SK-N-MC (cell line): ENCODE data around the gene CFAP69.

ENCODE experiments used
- EZH2 ChIP-seq: fragments of 200-600 bp; sonication (generic); IDR thresholded peaks from one replicate; pipeline ENCODE4 v1.6.1; 2017; ENCODE audit warnings: antibody characterized with exemption
- POLR2AphosphoS5 ChIP-seq: IDR thresholded peaks from 2 replicates; pipeline ENCODE4 v1.6.1; 2012; ENCODE audit warnings: mild to moderate bottlenecking, low read depth, low read length, borderline replicate concordance

DNA sequence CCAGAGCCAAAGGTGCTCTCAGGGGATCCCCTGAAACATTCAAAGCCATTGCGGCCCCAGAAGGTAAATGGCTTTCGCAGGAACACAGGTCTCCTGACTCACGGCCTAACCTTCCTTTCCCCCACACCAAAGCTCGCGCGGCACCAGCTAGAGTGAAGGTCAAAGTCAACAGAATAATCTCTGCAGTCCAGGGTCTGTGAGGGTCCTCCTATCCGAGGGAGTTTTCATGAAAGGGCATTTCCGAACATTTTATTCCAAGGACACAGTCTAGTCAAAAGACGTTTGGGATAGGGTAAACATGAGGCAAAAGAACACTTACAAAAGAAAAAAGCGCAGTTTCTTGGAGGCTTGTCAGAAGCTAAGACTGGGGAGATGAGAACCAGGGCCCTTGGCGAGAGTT lies 34.0 kb upstream of the CFAP69 start:
- TF ChIP-seq EZH2 (no peak), POLR2AphosphoS5 (no peak)
